B cell (primary cell): ENCODE data around the gene IRAK4. TPM values are rescaled to one million over a fixed set of nuclear protein-coding genes. Genes with fewer than 3 reads are reported as not detected.
A peak's percentile ranks its signal among the peaks of the same experiment; 100 is the strongest.

Experiments used
- ATAC-seq: fragments of 200-7000 bp; cut with Tn5 transposase; one replicate; pipeline ENCODE4 v1.10.0; 2021; ENCODE audit warnings: low read depth, mild to moderate bottlenecking, moderate number of reproducible peaks, moderate library complexity
- CTCF ChIA-PET: fragments of 350-600 bp; sonication (Branson Sonifier 250); formaldehyde crosslinking; loops from one replicate; lab custom pipeline; 2021; ENCODE audit warnings: antibody characterized with exemption, inconsistent platforms; lab: Charles Lee
- POLR2A ChIA-PET: fragments of 350-600 bp; sonication (Branson Sonifier 250); formaldehyde crosslinking; loops from one replicate; lab custom pipeline; 2021; ENCODE audit warnings: antibody characterized with exemption; lab: Charles Lee
- DNase-seq: peaks from one replicate; pipeline ENCODE4 v3.0.0; 2013
- H2AFZ ChIP-seq: 2 replicates; pipeline ENCODE4 v1.6.1; 2012; ENCODE audit warnings: mild to moderate bottlenecking, low read depth, low read length; ENCODE audit not compliant: insufficient read depth, poor library complexity, severe bottlenecking
- H3K27ac ChIP-seq, 2 donors: 1 replicate in 1 of 2; 2 replicates in 1 of 2; pipeline ENCODE4 v1.5.1; 2012 to 2013; ENCODE audit warnings: low read length in 2 of 2, mild to moderate bottlenecking in 2 of 2, moderate library complexity in 1 of 2
- H3K27me3 ChIP-seq, 4 experiments: fragments of 200-600 bp in 1 of 4; sonication (generic) in 1 of 4; replicated peaks in 1 of 4; 1 replicate in 2 of 4; 2 replicates in 2 of 4; pipeline versions ENCODE4 v1.6.1 to v1.7.0; 2013 to 2016; ENCODE audit warnings: low read length in 3 of 4, mild to moderate bottlenecking in 2 of 4, mixed read lengths in 1 of 4, moderate library complexity in 1 of 4; ENCODE audit not compliant: insufficient read depth in 4 of 4, control insufficient read depth in 3 of 4; ENCODE audit errors: control extremely low read depth in 1 of 4
- H3K36me3 ChIP-seq, 2 experiments: replicated peaks in 1 of 2; 1 replicate in 1 of 2; 2 replicates in 1 of 2; pipeline versions ENCODE4 v1.6.1 to v1.7.1; 2013; ENCODE audit warnings: low read length in 1 of 2; ENCODE audit not compliant: insufficient read depth in 2 of 2, control insufficient read depth in 1 of 2; ENCODE audit errors: control extremely low read depth in 1 of 2, extremely low read depth in 1 of 2
- H3K4me1 ChIP-seq, 2 donors: fragments of 200-600 bp in 1 of 2; sonication (generic) in 1 of 2; 1 replicate in 1 of 2; 2 replicates in 1 of 2; pipeline versions ENCODE4 v1.5.1 to v1.6.1; 2013 to 2017; ENCODE audit warnings: low read length in 2 of 2; ENCODE audit not compliant: control insufficient read depth in 2 of 2, insufficient read depth in 2 of 2
- H3K4me2 ChIP-seq: replicated peaks from 2 replicates; pipeline ENCODE3; 2012; ENCODE audit warnings: mild to moderate bottlenecking, low read depth, low read length; ENCODE audit not compliant: poor library complexity, severe bottlenecking
- H3K4me3 ChIP-seq, 5 experiments: fragments of 200-600 bp in 1 of 5; sonication (generic) in 1 of 5; 1 replicate in 3 of 5; 2 replicates in 2 of 5; pipeline versions ENCODE4 v1.5.1 to v1.7.0; 2011 to 2016; ENCODE audit warnings: low read length in 4 of 5, mild to moderate bottlenecking in 4 of 5, low read depth in 2 of 5, control low read depth in 1 of 5, moderate library complexity in 1 of 5; ENCODE audit not compliant: insufficient read depth in 1 of 5; ENCODE audit errors: control extremely low read depth in 1 of 5, extremely low read depth in 1 of 5
- H3K79me2 ChIP-seq: fragments of 200-600 bp; sonication (generic); one replicate; pipeline ENCODE4 v1.6.0; 2016; ENCODE audit warnings: low read length; ENCODE audit not compliant: control insufficient read depth, insufficient read depth
- H3K9ac ChIP-seq: fragments of 200-600 bp; sonication (generic); 2 replicates; pipeline ENCODE4 v1.6.1; 2017; ENCODE audit warnings: mild to moderate bottlenecking, low read length, moderate library complexity
- H3K9me3 ChIP-seq, 3 donors: one replicate each; pipeline versions ENCODE4 v1.6.1 to v1.7.1; 2013; ENCODE audit warnings: low read length in 2 of 3; ENCODE audit not compliant: control insufficient read depth in 2 of 3, insufficient read depth in 1 of 3; ENCODE audit errors: control extremely low read depth in 1 of 3
- H4K20me1 ChIP-seq: 2 replicates; pipeline ENCODE4 v1.6.0; 2012; ENCODE audit warnings: mild to moderate bottlenecking, low read length; ENCODE audit not compliant: insufficient read depth, control insufficient read depth, poor library complexity, severe bottlenecking
- H3K27ac Mint-ChIP-seq: one replicate; pipeline ENCODE4 v1.8.0; 2021; ENCODE audit warnings: mixed read lengths
- H3K27me3 Mint-ChIP-seq: one replicate; pipeline ENCODE4 v1.8.0; 2021; ENCODE audit warnings: mixed read lengths
- H3K4me1 Mint-ChIP-seq: one replicate; pipeline ENCODE4 v1.8.0; 2021; ENCODE audit warnings: mixed read lengths
- H3K4me3 Mint-ChIP-seq: one replicate; pipeline ENCODE4 v1.8.0; 2021; ENCODE audit warnings: mixed read lengths
- H3K9me3 Mint-ChIP-seq: one replicate; pipeline ENCODE4 v1.8.0; 2022; ENCODE audit warnings: mixed read lengths; ENCODE audit not compliant: insufficient read depth
- EZH2 ChIP-seq: IDR thresholded peaks from 2 replicates; pipeline ENCODE4 v1.6.1; 2012; ENCODE audit warnings: borderline replicate concordance, low read depth, mild to moderate bottlenecking, moderate library complexity, low read length; ENCODE audit not compliant: insufficient read depth, poor library complexity, severe bottlenecking
- WGBS: methylation state at CpG from one replicate; pipeline ENCODE4 v1.1.5; 2013; ENCODE audit warnings: missing lambda C conversion rate; ENCODE audit not compliant: insufficient coverage; 5-methylcytosine and 5-hydroxymethylcytosine counted together
- intact Hi-C: fragments of 100-400 bp; cut with micrococcal nuclease; formaldehyde crosslinking; loops from one replicate; pipeline ENCODE4 v1.10.0; 2022
- polyA minus RNA-seq: library from RNA; depleted of rRNA, polyadenylated mRNA; stranded (reverse); fragments of >200 nt; gene quantifications from 2 replicates; pipeline ENCODE4 v1.2.3, GENCODE V29; 2012
- polyA plus RNA-seq: library from polyadenylated mRNA; depleted of rRNA; stranded (reverse); fragments of >200 nt; gene quantifications from 2 replicates; pipeline ENCODE4 v1.2.3, GENCODE V29; 2012
- total RNA-seq, 2 donors: library from RNA; stranded (reverse); fragments of 120-200 nt in 1 of 2; gene quantifications; 1 replicate in 1 of 2; 2 replicates in 1 of 2; pipeline versions ENCODE4 v1.2.3 to v1.2.4, GENCODE V29; 2013 to 2022
- TF ChIP-seq, protein P1 (sequence below): fragments of 200-600 bp; IDR thresholded peaks from one replicate; pipeline ENCODE4 v1.8.0; 2022; ENCODE audit warnings: antibody characterized with exemption, mild to moderate bottlenecking

The IRAK4 gene
- total RNA-seq (47.0 and 52.7 TPM in 2 replicates), polyA plus RNA-seq (36.4 and 48.2 TPM in 2 replicates), polyA minus RNA-seq (17.3 and 21.6 TPM in 2 replicates)
- total RNA-seq (2013): 66.7 TPM

DNA sequence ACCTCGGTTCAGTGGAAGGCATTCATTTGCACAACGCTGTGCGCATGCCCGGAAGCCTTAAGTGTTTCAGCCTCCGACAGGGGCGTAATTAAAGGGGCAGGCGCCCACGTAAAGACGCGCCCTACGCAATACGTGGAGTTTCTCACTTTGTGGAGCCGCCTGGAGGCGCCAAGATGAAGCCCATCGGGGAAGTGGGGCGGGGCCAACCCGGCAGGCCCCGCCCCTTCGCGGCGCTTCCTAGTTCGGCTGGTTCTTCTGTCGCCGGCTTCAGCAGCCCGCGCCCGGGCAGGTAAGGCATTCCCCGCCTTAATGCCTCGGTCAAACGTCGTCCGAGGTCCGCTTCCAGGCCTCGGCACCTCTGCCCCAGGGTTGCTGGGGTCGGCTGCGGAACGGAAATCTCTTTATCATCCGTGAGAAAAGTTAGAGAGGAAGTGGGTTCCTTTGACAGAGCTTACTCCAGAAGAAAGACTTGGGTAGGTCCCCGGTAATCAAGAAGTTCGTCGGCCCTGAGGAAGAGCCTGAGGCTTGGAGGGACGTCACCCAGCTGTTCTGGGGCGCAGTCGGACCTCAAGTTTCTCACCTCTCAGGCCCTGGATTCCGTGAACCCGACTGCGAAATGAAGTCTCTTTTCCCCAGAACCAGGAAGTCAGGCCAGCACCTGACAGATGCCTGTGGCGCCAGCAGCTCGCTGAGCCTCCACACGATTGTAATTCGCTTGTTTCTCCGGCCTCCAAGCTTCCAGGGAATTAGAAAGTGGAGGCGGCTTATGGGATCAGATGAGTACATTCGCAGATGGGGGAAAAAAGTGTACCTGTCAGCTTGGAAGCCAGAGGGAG, at the start of gene IRAK4, which contains the start of gene PUS7L:
TSS of gene IRAK4 (plus strand) at position 224 of the 836 bp plus-strand sequence. CDS start 9,161 bp downstream, outside the sequence.
TSS of gene PUS7L (minus strand) at position 63 of the 836 bp plus-strand sequence. CDS start 3,545 bp downstream, outside the sequence.
- ChIA-PET CTCF (interaction anchor here (0.8 to 1.5 kb wide), 3 partner anchors 47 to 123 kb away, joined by 3 to 10 read pairs (median 4); partner anchors contain the start of gene TWF1), POLR2A (interaction anchor here (0.7 to 3.0 kb wide), 2 partner anchors 47 to 1694 kb away, joined by 5 to 29 read pairs; partner anchors contain the start of gene TWF1)
- peak within 1 kb of the TSS; percentile 79 to 98 (median 92) for H3K4me3 ChIP-seq
- H4K20me1 ChIP-seq: peaks cover 15% of the 10 kb centered on the region
- ATAC-seq (peak; percentile 99), DNase-seq (peak; percentile 98)
- no peaks in the 10 kb centered on the region for H3K9me3 ChIP-seq
- H3K4me1 ChIP-seq: peaks cover 36% of the 10 kb centered on the region in 2 donors
- H3K4me3 Mint-ChIP-seq: peak within 1 kb of the TSS; percentile 97
- peak within 1 kb of the TSS; percentile 76 for H3K4me2 ChIP-seq
- TF ChIP-seq, protein P1, sequence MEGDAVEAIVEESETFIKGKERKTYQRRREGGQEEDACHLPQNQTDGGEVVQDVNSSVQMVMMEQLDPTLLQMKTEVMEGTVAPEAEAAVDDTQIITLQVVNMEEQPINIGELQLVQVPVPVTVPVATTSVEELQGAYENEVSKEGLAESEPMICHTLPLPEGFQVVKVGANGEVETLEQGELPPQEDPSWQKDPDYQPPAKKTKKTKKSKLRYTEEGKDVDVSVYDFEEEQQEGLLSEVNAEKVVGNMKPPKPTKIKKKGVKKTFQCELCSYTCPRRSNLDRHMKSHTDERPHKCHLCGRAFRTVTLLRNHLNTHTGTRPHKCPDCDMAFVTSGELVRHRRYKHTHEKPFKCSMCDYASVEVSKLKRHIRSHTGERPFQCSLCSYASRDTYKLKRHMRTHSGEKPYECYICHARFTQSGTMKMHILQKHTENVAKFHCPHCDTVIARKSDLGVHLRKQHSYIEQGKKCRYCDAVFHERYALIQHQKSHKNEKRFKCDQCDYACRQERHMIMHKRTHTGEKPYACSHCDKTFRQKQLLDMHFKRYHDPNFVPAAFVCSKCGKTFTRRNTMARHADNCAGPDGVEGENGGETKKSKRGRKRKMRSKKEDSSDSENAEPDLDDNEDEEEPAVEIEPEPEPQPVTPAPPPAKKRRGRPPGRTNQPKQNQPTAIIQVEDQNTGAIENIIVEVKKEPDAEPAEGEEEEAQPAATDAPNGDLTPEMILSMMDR: peak; percentile 35
- no peak for TF ChIP-seq EZH2
- H3K9ac ChIP-seq: peak within 1 kb of the TSS; percentile 85
- under 1% methylated on average over 52 of the region's 54 CpGs for WGBS
- H3K27ac Mint-ChIP-seq: peak within 1 kb of the TSS; percentile 91
- H3K27me3 ChIP-seq: no peaks in the 10 kb centered on the region
- peak within 1 kb of the TSS; percentile 95 to 96 for H3K27ac ChIP-seq
- intact Hi-C loops: loop anchor here (1.0 to 10.0 kb wide), 7 partner anchors 47 to 1520 kb away; partner anchors contain the start of genes ANO6, PPHLN1, TMEM117 and TWF1
- peak within 1 kb of the TSS; percentile 95 for H2AFZ ChIP-seq
- peaks cover 73% of the 10 kb centered on the region for H3K79me2 ChIP-seq
- H3K27me3 Mint-ChIP-seq: no peaks in the 10 kb centered on the region
- peaks cover 70% of the 10 kb centered on the region for H3K4me1 Mint-ChIP-seq
- H3K36me3 ChIP-seq: peaks cover 0 to 2% of the 10 kb centered on the region in 2 experiments
- no peaks in the 10 kb centered on the region for H3K9me3 Mint-ChIP-seq
